GM18505 (cell line): ENCODE data around the gene INVS.
"Not testable (repeated sequence)": the region's sequence is repeated elsewhere in the genome, so short reads cannot be mapped to it uniquely, and the experiment has no call there.

Source experiments
- ATAC-seq: cut with Tn5 transposase; IDR thresholded peaks from one replicate; pipeline ENCODE4 v1.9.1; 2021; ENCODE audit not compliant: unreplicated experiment
- POLR2A ChIP-seq: IDR thresholded peaks from 4 replicates; pipeline ENCODE4 v1.6.1; 2011; ENCODE audit warnings: borderline replicate concordance; ENCODE audit not compliant: insufficient read depth, insufficient read length; ENCODE audit errors: extremely low read depth

INVS gene

DNA sequence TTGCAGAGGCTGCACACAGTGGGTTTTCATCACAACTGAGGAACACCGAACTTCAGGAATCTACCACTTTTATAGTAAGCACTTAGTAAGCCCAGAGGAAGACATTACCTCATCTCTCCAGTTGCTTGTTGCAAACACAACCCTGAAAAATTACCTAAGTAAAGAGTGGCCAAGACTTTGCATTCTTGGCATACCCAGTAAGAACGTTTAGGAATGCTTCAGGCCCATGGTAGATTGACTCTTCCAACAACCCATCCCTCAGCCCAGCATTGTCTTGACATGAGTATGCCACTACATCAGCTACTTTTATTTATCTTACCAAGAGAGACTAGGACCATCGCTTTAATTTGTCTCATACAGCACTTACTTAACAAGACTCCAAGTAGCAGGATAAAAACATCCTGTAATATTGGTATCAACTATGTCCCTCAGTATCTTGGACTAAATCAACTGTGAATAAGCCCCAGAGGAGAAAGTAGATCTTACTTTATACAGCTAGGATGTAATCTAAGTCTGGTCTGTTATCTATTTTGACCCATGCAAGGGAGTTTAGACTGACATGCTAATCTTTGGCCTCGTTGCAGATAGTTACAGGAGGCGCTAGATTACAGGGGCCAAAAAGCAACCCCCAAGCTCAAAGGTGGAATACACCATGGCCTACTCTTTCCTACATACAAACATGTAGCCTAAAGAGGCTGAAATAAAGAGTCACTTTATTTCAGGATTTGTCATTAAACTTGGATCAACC lies 114.9 kb downstream of the INVS start:
- no peak for TF ChIP-seq POLR2A
- ATAC-seq, result no peak

DNA sequence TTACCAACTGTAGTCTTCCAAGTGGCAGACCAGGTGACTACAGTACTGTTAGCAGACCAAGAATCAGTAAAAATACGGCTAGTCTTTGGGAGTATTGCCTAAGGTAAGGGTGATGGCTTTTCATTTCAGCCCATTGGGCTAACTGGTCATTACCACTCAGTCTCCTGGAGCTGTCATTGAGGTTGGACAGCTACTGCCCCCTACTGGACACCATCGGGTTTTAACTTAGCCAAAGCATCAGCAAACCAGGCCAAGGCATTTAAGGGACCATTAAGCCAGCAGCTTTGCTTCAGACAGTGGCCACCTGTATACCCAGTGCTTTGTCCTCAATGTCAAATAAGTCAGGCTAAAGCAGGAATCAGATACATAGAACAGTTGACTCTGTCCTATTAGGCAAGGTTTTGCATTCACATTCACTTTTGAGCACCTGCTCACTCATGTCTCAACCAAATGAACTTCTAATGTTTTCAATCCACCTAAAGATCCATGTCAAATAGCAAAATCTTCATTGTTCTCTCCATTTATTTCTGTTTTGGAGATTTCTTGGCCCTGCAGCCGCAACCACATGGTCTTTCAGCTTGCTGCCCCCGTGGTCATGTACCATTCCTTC lies 117.2 kb downstream of the INVS start:
- ATAC-seq, result peak; percentile 54
- TF ChIP-seq POLR2A, result no peak

DNA sequence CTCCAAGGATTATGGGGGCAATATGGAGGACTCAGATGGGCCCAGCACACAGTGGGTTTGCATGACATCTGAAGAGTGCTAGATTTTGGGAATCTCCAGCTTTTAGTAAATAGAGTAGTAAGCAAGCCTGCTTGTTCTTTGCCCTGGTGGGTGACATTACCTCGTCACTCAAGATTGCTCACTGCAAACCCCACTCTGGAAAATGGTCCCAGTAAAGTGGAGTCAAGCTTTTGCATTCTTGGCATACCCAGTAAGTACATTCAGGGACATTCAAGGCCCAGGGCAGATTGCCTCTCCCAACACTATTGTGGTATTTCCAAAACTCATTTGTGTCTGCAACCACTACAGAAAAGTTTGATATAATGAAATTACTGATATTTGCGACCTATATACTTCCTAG lies 118.5 kb downstream of the INVS start:
- no peak for TF ChIP-seq POLR2A
- ATAC-seq, result no peak

DNA sequence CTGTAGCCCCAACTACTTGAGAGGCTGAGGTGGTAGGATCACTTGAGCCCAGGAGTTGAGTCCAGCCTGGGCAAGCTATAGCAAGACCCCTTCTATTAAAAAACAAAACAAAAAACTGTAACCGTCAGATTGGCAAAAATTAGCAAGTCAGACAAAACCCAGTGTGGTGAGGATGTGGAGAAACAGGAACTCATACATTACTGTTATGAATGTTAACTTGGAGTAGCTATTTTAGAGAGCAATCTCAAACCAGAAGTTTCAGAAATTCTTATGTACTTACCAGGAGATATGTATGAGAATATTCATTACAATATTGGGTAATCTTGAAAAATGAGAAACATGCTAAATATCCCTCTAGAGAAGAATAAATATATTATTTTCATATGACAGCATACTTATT lies 120.3 kb downstream of the INVS start:
- TF ChIP-seq POLR2A, result no peak
- peak; percentile 72 for ATAC-seq

DNA sequence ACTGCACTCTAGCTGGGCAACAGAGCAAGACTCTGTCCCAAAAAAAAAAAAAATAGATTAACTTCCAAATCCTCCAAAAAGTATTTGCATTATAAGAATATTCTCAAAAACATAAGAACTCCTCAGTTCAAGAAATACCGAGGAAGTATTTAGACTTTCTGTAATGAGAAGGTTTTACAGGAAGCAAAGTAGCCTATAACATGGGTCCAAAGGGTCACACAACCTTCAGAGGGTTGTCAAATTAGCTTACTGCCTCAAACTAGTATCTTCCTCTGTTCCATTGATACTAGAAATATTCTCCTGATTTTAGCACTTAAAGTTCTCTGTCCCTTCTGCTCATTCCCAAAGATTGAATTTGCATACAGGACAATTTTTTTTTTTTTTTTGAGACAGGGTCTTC lies 121.9 kb downstream of the INVS start:
- ATAC-seq, result no peak
- no peak for TF ChIP-seq POLR2A

DNA sequence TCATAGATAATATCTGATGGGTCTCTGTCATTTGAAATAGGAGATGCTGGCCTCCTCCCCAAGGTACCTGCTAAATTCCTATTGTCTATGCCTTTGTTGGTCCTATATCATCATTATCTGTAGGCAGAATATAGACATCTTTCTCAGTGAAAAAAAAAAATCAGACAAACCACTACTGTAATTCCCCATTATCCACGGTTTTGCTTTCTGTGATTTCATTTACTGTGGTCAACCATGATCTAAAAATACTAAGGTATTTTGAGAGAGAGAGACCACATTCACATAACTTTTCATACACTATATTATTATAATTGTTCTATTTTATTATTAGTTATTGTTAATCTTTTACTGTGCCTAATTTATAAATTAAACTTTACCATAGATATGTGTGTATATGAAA lies 122.5 kb downstream of the INVS start:
- no peak for TF ChIP-seq POLR2A
- no peak for ATAC-seq

DNA sequence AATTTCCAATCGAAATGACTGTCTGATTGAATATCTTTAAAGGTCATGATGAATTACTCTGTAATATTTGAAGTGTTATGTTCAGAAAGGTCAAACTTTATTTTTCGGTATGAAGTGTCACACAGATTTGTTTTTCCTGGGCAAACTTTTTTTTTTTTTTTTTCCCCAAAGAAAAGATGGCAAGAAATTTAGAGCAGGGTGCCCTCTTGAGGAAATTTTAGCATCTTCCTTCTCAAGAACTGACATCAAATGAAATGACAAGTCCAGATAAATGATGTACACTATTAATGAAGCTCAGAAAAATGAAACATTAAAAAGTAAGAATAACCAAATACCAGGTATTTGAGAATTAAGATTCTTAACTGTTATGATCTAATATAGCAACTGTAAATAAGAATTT lies 123.6 kb downstream of the INVS start:
- ATAC-seq, result no peak
- no peak for TF ChIP-seq POLR2A

DNA sequence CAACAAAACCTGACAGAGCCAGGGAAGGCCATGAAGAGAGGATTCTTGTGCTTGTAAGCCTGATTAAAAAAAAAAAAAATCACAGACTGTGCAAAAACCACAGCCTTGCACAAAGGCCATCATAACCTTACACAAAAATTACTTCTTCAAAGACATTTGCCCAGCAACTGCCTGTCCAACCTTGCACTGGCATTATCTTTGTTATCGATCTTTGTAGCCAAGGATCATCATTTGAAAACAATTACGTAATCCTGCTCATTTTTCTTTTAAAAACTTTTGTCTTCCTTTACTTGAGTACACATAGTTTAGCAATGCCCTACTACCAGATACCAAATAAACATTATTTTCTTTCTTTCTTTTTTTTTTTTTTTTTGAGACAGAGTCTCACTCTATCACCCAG lies 128.6 kb downstream of the INVS start:
- no peak for ATAC-seq

DNA sequence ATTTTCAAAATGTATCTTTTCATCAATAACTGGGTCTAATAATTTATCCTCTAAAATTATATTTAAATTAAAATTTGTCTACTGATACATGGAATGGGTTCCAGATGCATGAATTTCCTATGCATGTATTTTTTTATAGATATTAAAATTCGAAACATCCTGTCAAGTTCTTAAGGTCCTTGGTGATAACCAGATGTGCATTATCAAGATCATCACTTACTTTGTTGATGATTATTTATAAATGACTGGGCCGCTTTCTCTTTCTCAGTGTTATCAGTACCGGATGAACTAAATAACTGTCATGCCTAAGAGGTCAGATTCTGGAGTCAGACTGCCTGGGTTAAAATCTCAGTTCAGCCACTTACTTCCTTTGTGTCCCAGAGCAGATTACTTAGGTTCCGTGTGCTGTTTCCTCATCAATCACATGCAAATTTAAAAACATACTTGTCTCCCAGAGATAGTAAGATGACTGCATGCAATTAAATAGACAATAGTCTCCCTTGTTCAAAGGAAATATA lies 129.4 kb downstream of the INVS start:
- no peak for TF ChIP-seq POLR2A

More for the DNA sequence above, 128.6 kb downstream of the INVS start:
- TF ChIP-seq POLR2A, result no peak

DNA sequence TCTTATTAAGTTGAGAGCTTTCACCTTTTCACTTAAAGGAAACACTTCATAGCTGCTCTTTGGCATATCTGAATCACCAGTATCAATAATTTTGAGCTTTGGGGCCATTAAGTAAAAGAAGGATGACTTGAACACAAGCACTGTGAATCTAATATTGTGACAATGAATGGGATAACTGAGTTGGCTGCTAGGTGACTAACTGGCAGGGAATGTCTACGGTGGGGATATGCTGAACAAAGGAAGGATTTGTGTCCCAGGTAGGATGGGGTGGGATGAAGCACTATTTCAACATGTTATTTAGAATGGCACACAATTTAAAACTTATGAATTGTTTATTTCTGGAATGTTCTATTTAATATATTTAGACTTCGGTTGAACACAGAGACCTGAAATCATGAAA lies 130.1 kb downstream of the INVS start:
- TF ChIP-seq POLR2A, result no peak
- no peak for ATAC-seq

More for the DNA sequence above, 129.4 kb downstream of the INVS start:
- no peak for ATAC-seq

DNA sequence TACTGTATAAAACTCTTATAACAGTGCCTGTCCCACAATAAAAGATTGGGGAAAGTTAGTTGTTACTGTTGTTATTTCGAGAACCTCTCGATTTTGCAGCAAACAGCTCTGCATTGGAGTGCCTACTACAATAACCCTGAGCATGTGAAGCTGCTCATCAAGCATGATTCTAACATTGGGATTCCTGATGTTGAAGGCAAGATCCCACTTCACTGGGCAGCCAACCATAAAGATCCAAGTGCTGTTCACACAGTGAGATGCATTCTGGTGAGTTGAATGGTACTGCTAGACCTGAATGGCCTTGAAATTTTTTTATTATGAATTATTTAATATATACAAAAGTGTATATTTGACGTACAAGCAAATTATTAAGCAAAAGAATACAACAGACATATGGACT lies 130.5 kb downstream of the INVS start:
- no peak for ATAC-seq
- TF ChIP-seq POLR2A, result no peak

DNA sequence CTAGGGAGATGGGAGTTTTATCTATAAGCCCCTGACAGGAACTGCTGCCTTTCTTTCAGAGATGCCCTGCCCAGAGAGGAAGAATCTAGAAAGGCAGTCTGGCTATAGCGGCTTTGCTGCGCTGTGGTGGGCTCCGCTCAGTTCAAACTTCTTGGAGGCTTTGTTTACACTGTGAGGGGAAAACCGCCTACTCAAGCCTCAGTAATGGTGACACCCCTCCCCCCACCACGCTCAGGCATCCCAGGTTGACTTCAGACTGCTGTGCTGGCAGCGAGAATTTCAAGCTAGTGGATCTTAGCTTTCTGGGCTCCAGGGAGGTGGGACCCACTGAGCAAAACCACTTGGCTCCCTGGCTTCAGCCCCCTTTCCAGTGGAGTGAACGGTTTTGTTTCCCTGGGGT lies 137.9 kb downstream of the INVS start:
- not testable (repeated sequence) for ATAC-seq

DNA sequence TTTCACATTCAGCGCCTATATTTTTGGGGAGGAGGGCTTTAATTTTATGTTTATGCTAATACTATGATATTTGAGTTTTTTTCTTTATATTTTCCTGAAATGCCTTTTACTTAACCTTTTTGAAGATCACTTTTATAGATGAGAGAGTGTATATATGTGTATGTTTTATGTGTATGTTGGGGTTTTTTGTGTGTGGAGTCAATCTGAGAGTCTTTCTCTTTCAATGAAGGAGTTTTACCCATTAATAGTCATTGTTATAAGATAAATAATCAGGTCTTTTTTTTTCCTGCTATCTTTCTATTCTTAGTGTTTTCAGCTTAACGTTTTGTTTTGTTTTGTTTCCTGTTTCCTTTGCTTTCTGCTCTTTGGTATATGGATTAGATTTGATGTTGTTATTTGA lies 141.5 kb downstream of the INVS start:
- TF ChIP-seq POLR2A, result no peak
- no peak for ATAC-seq

DNA sequence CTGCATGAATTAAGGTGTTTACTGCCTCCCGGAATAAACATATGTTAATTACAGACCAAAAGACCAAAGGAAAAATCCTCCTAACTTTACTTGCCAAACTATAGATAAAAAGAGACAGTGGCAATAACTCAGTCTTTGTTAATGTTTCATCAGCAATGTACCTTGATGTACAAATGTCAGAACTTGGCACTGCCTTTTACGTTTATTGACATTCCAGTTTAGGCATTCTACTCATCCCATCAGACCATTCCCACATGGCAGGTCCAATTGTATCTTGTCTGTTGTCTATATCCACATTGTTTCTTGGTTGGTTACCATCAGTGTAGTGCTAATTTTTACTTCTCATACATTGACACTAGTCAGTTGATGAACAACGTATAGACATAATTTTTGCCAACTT lies 168.2 kb downstream of the INVS start:
- no peak for ATAC-seq
- TF ChIP-seq POLR2A, result no peak

DNA sequence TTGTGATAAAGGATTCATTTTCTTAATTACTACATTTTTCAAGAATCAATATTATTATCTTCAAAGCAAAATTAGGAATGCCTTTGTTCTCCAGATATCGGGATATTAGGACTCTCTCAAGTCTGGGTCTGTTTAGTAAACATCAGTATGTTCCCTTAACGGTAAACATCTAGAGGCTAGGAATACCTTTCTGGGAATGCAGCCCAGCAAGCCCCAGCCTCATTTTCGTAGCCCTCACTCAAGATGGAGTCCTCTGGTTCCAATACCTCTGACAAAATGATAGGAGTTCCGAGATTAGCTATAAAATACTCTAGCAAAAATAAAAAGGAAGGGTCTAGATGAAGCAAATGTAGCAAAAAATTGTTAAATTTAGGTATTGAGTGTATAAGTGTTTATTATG lies 169.2 kb downstream of the INVS start:
- no peak for ATAC-seq
- TF ChIP-seq POLR2A, result no peak

DNA sequence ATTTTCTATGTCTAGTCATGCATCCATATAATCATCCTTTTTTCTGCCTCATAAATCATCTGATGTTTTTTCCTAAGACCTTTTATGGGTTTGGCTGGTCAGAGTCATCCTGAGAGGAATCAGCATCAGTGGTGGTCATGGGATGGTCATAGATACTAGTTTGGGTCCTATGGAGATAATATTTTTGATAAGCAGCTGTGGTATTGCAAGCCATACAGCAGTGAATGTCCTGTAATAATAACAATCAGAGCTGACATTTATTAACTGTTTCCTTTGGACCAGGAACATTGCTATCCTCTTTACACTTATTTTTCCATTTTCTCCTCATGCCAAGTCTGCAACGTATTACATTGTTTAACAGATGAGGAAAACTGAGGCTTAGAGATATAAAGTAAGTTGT lies 170.6 kb downstream of the INVS start:
- no peak for ATAC-seq
- no peak for TF ChIP-seq POLR2A
